ENCODE measurements around the gene BBS9.
A peak's percentile ranks its signal among the peaks of the same experiment; 100 is the strongest.
"Not testable (repeated sequence)": the region's sequence is repeated elsewhere in the genome, so short reads cannot be mapped to it uniquely, and the experiment has no call there.

Gene BBS9

GRCh38 chr7:33504266-33504665 is 374.9 kb downstream of the BBS9 start:
- peak; percentile 31 for DNase-seq

GRCh38 chr7:33509206-33509605 is 379.8 kb downstream of the BBS9 start:
- no peak for DNase-seq

- DNase-seq, result no peak
These were observed 382.4 kb downstream of the BBS9 start for GRCh38 chr7:33511778-33512177.

GRCh38 chr7:33516568-33516967 is 387.2 kb downstream of the BBS9 start:
- DNase-seq, result no peak

- no peak for DNase-seq
These were observed 387.8 kb downstream of the BBS9 start for GRCh38 chr7:33517191-33517590.

- DNase-seq, result not testable (repeated sequence)
These were observed 397.6 kb downstream of the BBS9 start for GRCh38 chr7:33527008-33527407.

- DNase-seq, result not testable (repeated sequence)
These were observed 398.2 kb downstream of the BBS9 start for GRCh38 chr7:33527613-33528012.

- DNase-seq, result no peak
These were observed 399.7 kb downstream of the BBS9 start for GRCh38 chr7:33529070-33529469.

GRCh38 chr7:33530664-33531063 is 401.3 kb downstream of the BBS9 start:
- DNase-seq, result no peak

- no peak for DNase-seq
These were observed 402.5 kb downstream of the BBS9 start for GRCh38 chr7:33531888-33532287.

GRCh38 chr7:33534833-33535232 is 405.5 kb downstream of the BBS9 start:
- DNase-seq, result no peak

- DNase-seq, result no peak
These were observed 406.6 kb downstream of the BBS9 start for GRCh38 chr7:33535989-33536388.

GRCh38 chr7:33536398-33537103 is 407.2 kb downstream of the BBS9 start:
- DNase-seq, result no peak

- DNase-seq, result no peak
These were observed 407.7 kb downstream of the BBS9 start for GRCh38 chr7:33537104-33537477.

GRCh38 chr7:33539198-33539597 is 409.8 kb downstream of the BBS9 start:
- DNase-seq, result no peak

- DNase-seq, result no peak
These were observed 410.5 kb downstream of the BBS9 start for GRCh38 chr7:33539659-33540400.

- DNase-seq, result no peak
These were observed 418.5 kb downstream of the BBS9 start for GRCh38 chr7:33547880-33548279.

GRCh38 chr7:33550363-33550762 is 421.0 kb downstream of the BBS9 start:
- DNase-seq, result no peak

- no peak for DNase-seq
These were observed 421.6 kb downstream of the BBS9 start for GRCh38 chr7:33550979-33551378.

- DNase-seq, result no peak
These were observed 424.7 kb downstream of the BBS9 start for GRCh38 chr7:33554046-33554445.

GRCh38 chr7:33554576-33554975 is 425.2 kb downstream of the BBS9 start:
- DNase-seq, result no peak

GRCh38 chr7:33556472-33556871 is 427.1 kb downstream of the BBS9 start:
- DNase-seq, result no peak

- DNase-seq, result no peak
These were observed 429.4 kb downstream of the BBS9 start for GRCh38 chr7:33558549-33559323.

- DNase-seq, result no peak
These were observed 430.0 kb downstream of the BBS9 start for GRCh38 chr7:33559324-33559710.

Measured in femur (tissue), 1 donor.